Panc1 (cell line): ENCODE data around the gene TTLL12. TPM values are rescaled to one million over a fixed set of nuclear protein-coding genes. Genes with fewer than 3 reads are reported as not detected.

Source experiments
- ATAC-seq: fragments of 200-7000 bp; cut with Tn5 transposase; 2 replicates; pipeline ENCODE4 v1.9.1; 2020; ENCODE audit warnings: mild to moderate bottlenecking, moderate library complexity
- BruUV-seq: library from RNA; stranded (reverse); fragments of 400-500 nt; replicated peaks from 2 replicates; lab custom pipeline; 2021; lab: Mats Ljungman, UMichigan
- CTCF ChIA-PET: fragments of 300-600 bp; sonication (Branson Sonifier 250); formaldehyde crosslinking; loops from one replicate; lab custom pipeline; 2022; ENCODE audit warnings: antibody characterized with exemption; lab: Charles Lee
- POLR2A ChIA-PET: fragments of 300-600 bp; sonication (Branson Sonifier 250); formaldehyde crosslinking; loops from one replicate; lab custom pipeline; 2022; ENCODE audit warnings: antibody characterized with exemption; lab: Charles Lee
- DNase-seq: peaks from one replicate; pipeline ENCODE4 v3.0.0-alpha.2; 2010; ENCODE audit warnings: low read depth, low spot score
- H3K27ac ChIP-seq: 2 replicates; pipeline ENCODE4 v1.5.1; 2011; ENCODE audit warnings: mild to moderate bottlenecking, low read length, inconsistent platforms
- H3K27me3 ChIP-seq: fragments of 200-500 bp; sonication (Bioruptor generic); 2 replicates; pipeline ENCODE4 v1.6.0; 2014; ENCODE audit warnings: low read length, inconsistent platforms; ENCODE audit not compliant: control insufficient read depth, insufficient read depth
- H3K36me3 ChIP-seq: fragments of 200-500 bp; sonication (Bioruptor generic); 2 replicates; pipeline ENCODE4 v1.5.1; 2014; ENCODE audit warnings: inconsistent platforms, mild to moderate bottlenecking, low read length, moderate library complexity; ENCODE audit not compliant: control insufficient read depth, insufficient read depth
- H3K4me1 ChIP-seq: 2 replicates; pipeline ENCODE4 v1.5.1; 2011; ENCODE audit warnings: inconsistent platforms, mild to moderate bottlenecking, low read length, moderate library complexity; ENCODE audit not compliant: control insufficient read depth, insufficient read depth
- H3K4me3 ChIP-seq, 2 experiments: 2 replicates each; pipeline ENCODE4 v1.5.1; 2011 to 2012; ENCODE audit warnings: low read depth in 2 of 2, low read length in 2 of 2, mild to moderate bottlenecking in 2 of 2, inconsistent platforms in 1 of 2, moderate library complexity in 1 of 2
- H3K9me3 ChIP-seq: fragments of 200-500 bp; sonication (Bioruptor generic); 2 replicates; pipeline ENCODE4 v1.5.1; 2014; ENCODE audit warnings: low read depth, mild to moderate bottlenecking, inconsistent platforms, low read length, moderate library complexity; ENCODE audit not compliant: control insufficient read depth, insufficient read depth
- POLR2AphosphoS5 ChIP-seq: IDR thresholded peaks from 2 replicates; pipeline ENCODE4 v1.6.1; 2012; ENCODE audit warnings: mild to moderate bottlenecking, low read depth, low read length, moderate library complexity
- REST ChIP-seq, 2 experiments: IDR thresholded peaks; 2 replicates each; pipeline ENCODE4 v1.6.1; 2011 to 2012; ENCODE audit warnings: low read depth in 2 of 2, control low read depth in 1 of 2, low read length in 1 of 2, mild to moderate bottlenecking in 1 of 2, moderate library complexity in 1 of 2; ENCODE audit not compliant: insufficient read depth in 1 of 2
- SIN3A ChIP-seq: IDR thresholded peaks from 2 replicates; pipeline ENCODE4 v1.6.1; 2012; ENCODE audit warnings: low read depth, mild to moderate bottlenecking, low read length, moderate library complexity, borderline replicate concordance; ENCODE audit not compliant: insufficient read depth
- TCF7L2 ChIP-seq: IDR thresholded peaks from 2 replicates; pipeline ENCODE4 v1.6.1; 2011; ENCODE audit warnings: mild to moderate bottlenecking, low read depth, low read length, inconsistent platforms
- in situ Hi-C: cut with HindIII; loops from 2 replicates; pipeline ENCODE4 v1.10.0; 2016; ENCODE audit warnings: low sequenced_read_pairs, low pct_unique_long_range_greater_than_20kb
- intact Hi-C: fragments of 100-400 bp; cut with micrococcal nuclease; formaldehyde crosslinking; loops from one replicate; pipeline ENCODE4 v1.10.0; 2022; ENCODE audit not compliant: unreplicated experiment
- total RNA-seq: library from RNA; stranded (reverse); gene quantifications from one replicate; pipeline ENCODE4 v1.2.1, GENCODE V29; 2021; ENCODE audit not compliant: unreplicated experiment
- TF ChIP-seq, protein P1 (sequence below): fragments of 450-650 bp; IDR thresholded peaks from 2 replicates; pipeline ENCODE4 v1.5.1; 2017; ENCODE audit warnings: mild to moderate bottlenecking

TTLL12 gene
- total RNA-seq, 1 experiment from 2014 or later = 26.3 TPM

GRCh38 chr22:43169310-43170130 is 17.4 kb downstream of the TTLL12 start:
- TF ChIP-seq REST (IDR thresholded peaks at IDR 0.05; ENCODE audit: insufficient read depth in 1 of 2, low read depth in 2 of 2, low read length in 1 of 2) (no peak), TCF7L2 (no peak), POLR2AphosphoS5 (no peak), SIN3A (no peak)
- TF ChIP-seq, protein P1, sequence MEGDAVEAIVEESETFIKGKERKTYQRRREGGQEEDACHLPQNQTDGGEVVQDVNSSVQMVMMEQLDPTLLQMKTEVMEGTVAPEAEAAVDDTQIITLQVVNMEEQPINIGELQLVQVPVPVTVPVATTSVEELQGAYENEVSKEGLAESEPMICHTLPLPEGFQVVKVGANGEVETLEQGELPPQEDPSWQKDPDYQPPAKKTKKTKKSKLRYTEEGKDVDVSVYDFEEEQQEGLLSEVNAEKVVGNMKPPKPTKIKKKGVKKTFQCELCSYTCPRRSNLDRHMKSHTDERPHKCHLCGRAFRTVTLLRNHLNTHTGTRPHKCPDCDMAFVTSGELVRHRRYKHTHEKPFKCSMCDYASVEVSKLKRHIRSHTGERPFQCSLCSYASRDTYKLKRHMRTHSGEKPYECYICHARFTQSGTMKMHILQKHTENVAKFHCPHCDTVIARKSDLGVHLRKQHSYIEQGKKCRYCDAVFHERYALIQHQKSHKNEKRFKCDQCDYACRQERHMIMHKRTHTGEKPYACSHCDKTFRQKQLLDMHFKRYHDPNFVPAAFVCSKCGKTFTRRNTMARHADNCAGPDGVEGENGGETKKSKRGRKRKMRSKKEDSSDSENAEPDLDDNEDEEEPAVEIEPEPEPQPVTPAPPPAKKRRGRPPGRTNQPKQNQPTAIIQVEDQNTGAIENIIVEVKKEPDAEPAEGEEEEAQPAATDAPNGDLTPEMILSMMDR = no peak
- Histone ChIP-seq H3K36me3 (no peaks in the 10 kb centered on the region), H3K27ac (no peak overlapping the region), H3K27me3 (no peaks in the 10 kb centered on the region), H3K4me1 (no peaks in the 10 kb centered on the region), H3K9me3 (no peaks in the 10 kb centered on the region), H3K4me3 (no peak overlapping the region)
- BruUV-seq = no TSS peak
- POLR2A ChIA-PET = interaction anchor here (0.5 kb wide), 1 partner anchor 154 kb away, joined by 3 read pairs; the partner anchor contains the start of gene PACSIN2
- CTCF ChIA-PET = no interaction called here
- DNase-seq (no peak), ATAC-seq (no peak)
- in situ Hi-C loops (no loop called here), intact Hi-C loops (no loop called here)

DNA sequence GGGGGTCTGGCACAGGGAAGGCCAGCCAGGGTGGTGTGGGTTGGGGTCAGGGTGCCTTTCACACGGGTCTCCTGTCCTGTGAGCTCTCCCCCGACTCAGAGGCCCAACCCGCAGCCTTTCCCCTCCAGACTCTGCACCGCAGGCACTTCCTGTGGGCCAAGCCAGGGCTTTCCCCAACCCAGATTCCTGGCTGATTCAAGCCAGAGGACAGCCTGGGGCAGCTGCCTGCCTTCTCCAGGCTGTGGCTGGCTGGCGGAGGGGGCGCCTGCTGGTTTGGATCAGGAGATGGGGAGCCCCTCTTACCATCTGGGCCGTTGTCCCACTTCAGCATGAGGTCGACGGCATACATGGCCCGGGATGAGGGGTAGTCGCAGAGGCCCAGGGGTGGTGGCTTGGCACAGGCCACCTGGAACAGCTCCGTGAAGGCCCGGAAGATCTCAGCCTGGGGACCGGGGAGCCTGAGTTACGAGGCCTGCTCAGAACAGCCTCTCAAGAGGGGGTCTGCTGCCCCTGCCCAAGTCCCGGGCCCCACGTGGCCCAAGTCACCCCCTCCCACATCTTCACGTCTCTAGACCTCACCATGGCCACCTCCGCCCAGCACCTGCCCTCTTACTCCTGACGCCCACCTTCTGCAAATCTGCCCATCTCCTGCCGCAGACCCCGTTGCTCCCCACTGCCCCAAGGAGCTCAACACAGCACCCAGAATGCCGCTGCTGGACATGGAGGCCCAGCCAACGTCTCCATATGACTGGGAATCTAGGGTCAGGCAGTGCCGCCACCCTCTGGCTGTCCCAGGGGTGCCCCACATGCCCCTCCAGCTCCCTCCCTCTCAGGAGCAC is 18.2 kb downstream of the TTLL12 start:
- no peak overlapping the region for H3K27ac ChIP-seq
- CTCF ChIA-PET = no interaction called here
- no peaks in the 10 kb centered on the region for H3K27me3 ChIP-seq
- in situ Hi-C loops = no loop called here
- H3K36me3 ChIP-seq = no peaks in the 10 kb centered on the region
- H3K4me3 ChIP-seq = no peak overlapping the region
- no peak for TF ChIP-seq REST (IDR thresholded peaks at IDR 0.05; ENCODE audit: insufficient read depth in 1 of 2, low read depth in 2 of 2, low read length in 1 of 2)
- TF ChIP-seq, protein P1 = no peak
- TF ChIP-seq SIN3A = no peak
- no peak for TF ChIP-seq POLR2AphosphoS5
- no peak for TF ChIP-seq TCF7L2
- intact Hi-C loops = no loop called here
- no peaks in the 10 kb centered on the region for H3K4me1 ChIP-seq
- no peaks in the 10 kb centered on the region for H3K9me3 ChIP-seq
- DNase-seq = no peak
- POLR2A ChIA-PET = no interaction called here
- no peak for ATAC-seq
- no TSS peak for BruUV-seq
